GM19035 (cell line): ENCODE measurements around the gene CSNK2B.
"Not testable (repeated sequence)": the region's sequence is repeated elsewhere in the genome, so short reads cannot be mapped to it uniquely, and the experiment has no call there.

ENCODE experiments used
- ATAC-seq: cut with Tn5 transposase; IDR thresholded peaks from one replicate; pipeline ENCODE4 v1.9.1; 2021; ENCODE audit not compliant: unreplicated experiment

Gene CSNK2B

DNA sequence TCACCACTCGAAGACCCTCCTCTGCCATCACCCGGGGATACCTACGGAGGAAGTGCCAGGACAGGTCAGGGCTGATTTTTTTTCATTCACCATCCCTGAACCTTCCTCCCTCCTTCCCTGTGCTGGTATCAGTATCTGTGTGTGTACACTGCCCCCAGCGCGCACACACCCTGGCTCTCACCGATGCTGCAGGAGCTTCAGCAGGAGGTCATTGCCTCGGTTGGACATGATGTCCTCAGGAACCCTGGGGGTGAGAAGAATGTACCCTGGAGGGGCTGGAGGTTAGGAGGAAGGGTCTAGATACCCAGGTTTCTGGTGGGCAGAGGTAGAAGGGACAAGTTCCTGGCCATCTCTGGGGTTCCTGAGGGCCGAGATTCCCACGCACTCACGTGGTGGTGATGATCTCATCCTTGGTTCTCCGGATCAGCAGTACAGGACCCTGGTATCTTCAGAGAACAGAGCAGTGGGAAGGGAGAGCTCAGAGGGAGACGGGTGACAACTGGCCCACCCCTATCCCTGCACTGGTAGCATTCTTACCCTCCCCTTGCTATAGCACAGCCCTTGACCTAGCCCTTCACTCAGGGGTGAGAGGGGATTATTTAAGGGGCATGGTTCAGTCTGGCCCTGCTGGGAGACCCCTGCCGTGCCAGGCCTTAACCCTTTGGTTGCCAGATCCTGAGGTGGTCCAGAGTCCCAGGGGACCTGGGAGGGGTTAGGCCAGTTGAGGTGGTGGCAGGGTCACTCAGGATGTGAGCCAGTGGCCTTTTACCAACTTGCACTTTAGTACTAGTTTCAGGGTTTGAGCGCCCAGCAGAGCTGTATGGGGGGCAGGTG is 22.2 kb downstream of the CSNK2B start:
- ATAC-seq: no peak

- no peak for ATAC-seq
Measured at GRCh38 chr6:31689249-31690110, 23.6 kb downstream of the CSNK2B start.

DNA sequence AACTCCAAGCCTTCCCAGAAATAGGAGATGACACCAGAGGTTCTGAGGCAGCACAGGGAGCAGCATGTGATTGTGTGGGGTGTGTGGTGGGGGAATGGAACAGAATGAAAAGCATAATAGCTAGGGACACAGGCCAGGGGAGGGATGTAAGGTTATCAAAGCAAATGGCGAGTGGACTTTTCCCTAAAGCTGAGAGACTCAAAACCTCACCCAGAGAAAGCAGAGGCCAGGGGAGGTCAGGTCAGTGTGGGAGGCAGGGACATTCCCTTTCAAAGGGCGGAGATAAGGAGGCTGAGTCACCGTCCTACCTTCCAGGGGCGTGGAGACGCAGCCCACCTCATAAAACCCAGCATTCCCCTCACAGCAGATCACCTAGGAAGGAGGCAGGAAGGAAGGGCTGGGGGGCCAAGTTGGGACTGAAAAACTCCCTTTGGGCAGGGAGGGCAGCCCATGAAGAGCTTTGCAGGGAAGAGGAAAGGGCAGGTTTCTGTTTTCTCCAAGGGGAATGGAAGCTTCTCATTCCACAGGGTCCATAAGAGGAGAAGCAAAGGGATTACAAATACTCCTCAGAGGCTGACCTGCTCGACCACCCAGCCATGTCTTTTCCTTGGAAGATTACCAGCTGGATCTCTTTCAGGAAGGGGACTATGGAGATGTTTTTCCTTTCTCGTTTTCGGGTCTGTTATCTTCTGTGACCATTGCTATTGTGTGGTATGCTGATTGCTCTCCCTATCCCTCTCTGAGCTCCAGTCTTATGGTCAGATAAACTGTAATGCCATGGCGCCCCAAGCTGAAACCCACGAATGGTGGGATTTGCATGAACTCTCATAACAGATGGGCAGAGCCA is 24.6 kb downstream of the CSNK2B start:
- no peak for ATAC-seq

DNA sequence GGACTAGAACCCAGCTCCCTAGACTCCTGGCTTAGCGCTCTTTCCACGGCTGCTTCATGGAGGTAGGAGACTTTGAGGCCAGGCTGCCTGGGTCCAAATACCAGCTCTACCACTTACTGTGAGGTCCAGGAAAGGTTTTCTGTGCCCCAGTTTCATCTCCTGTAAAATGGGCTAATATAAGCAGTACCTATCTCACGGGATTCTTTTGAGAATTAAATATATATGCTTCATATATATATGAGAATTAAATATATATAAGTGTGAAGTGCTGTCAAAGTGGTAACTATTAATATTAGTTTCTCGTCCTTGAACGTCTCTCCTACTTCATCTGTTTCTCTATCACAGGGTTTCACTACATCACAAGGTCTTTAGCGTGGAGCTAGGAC is 25.2 kb downstream of the CSNK2B start:
- ATAC-seq: no peak

DNA sequence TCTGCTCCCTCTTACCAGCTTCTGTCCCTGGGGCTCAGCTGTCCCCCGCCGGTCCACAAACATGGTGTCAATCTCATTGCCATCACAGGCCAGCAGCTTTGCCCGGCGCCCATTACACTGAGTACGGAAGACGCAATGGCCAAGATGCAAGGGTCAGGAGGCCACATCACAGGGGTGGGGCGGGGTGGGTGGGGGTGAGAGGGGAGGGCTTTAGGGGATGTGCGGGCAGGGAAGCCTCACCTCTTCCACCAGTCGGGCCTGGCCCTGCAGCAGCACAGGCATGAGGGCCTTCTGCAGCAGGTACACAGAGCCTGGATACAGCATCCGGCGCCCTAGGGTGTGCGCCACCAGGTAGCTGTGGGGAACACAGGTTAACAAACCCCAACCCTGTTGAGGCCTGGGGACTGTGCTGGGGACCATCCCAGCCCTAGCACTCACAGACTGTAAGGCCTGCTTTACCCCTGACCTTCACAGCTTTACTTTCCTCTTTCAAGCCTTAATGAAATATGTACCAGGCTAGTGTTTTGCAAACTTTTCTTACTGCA is 25.8 kb downstream of the CSNK2B start:
- no peak for ATAC-seq

- no peak for ATAC-seq
Measured at GRCh38 chr6:31692353-31692752, 26.5 kb downstream of the CSNK2B start.

- no peak for ATAC-seq
Measured at GRCh38 chr6:31692886-31693285, 27.0 kb downstream of the CSNK2B start.

DNA sequence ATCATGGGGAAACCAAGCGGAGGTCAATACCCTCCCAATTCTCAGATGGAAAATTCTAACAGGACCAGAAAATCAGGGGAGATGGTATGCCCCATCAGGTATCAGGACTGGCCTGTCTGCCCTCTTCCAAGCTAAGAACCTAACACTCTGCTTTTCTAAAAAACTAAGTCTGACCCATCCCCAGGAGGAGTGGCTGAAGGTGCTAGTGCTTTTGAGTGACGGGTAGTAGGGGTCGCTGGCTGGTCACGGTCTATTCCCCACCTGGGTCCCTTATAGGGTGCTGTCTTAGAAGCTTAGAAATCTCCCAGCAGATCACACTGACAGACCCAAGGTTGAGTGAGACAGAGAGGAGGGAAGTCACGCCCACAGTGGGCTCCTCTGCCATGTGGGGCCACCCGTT is 27.7 kb downstream of the CSNK2B start:
- no peak for ATAC-seq

DNA sequence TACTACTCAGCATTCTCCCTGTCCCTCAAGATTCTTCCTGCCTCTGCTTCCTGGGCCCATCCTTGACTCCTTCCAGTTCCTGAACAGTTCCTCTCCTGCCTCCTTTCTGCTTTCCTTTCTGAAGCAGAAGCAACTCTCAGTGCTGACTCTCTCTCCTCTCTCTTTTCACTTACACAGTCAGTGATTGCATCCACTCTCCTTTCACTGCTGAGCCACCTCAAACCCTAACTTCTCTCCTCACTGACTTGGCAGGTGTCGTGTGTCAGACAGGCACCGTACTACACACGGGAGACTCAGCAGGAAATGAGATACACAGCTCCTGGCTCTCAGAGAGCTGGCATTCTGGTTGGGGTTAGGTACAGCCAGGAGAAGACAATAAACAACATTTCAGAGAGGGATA is 31.7 kb downstream of the CSNK2B start:
- ATAC-seq: no peak

- no peak for ATAC-seq
Measured at GRCh38 chr6:31700740-31701401, 35.0 kb downstream of the CSNK2B start.

DNA sequence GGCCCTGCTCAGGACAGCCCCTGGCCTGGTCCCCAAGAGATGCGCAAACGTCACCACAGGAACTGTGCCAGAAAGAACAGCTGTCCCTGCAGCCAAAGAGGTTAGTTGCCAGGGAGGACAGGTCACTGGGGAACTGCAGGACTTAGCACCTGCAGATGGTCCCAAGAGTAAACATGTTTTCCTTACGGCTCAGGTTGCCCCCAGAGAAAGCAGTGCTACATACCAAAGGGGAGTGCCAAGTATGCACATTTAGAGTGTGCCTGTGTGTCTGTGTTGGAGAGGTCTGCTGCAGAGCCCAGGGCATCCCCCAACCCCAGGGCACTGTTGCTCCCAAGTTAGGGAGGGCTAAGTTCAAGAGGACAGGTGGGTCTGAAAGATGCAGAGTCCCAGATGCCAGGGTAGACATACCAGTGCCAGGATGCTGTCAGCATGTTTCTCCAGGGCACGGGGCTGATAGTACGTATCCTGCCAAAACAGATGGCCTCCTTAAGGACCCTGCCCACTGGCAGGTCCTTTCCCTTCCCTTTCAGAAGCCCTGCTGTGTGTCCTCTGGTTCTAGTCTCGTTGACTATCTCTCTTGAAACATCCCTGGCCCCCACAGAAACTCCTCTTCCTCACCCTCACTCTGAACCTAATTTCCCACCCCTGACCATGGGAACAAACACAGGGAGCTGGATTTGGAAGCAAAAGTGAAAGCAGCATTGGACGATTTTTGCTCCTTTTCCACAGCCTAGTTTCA is 36.0 kb downstream of the CSNK2B start:
- ATAC-seq: no peak

- no peak for ATAC-seq
Measured at GRCh38 chr6:31702405-31702818, 36.5 kb downstream of the CSNK2B start.

DNA sequence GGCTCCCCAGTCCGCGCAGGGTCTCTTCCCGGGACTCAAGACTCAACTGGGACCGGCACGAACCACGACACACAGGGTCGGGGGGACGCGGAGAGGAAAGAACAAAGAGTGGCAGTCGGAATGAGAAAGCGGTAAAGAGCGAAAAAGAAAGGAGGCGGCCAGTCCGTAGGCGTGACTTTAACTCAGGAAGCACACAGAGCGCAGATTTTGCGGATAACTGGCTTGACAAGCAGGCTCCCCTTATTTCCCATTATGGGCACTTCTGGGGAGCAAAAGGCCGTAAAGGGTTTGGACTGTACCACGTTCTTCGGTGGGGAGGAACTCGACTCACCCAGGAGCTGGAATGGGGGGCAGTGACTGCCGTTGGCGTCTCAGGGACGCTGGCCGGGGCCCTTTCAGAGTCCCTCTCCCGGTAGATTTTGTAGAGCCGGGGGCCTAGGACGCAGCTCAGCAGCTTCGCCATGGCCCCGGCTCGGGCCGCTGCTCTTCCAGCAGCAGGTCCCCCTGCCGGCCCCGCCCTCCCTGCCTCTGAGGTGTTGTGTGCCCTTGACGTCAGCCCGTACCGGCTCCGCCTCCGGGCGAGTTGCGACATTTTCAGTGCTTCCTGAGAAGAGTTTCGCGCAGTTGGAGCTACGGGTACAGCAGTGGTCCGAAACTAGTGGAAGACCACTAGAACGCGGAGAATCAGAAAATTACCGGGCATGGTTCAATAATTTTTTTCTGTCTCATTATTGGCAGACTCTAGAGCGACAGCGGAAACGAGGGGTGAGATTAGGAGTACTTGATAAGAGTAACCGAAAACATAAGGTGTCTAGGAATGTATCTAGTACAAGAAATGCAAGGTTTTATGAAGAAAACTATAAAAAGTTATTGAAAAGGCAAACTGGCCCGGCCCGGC is 37.2 kb downstream of the CSNK2B start, which contains the start of gene ABHD16A:
TSS of gene ABHD16A (minus strand) at position 506 of the 898 bp plus-strand sequence. CDS start at position 463, 43 bp downstream.
- ATAC-seq: peak; percentile 88

DNA sequence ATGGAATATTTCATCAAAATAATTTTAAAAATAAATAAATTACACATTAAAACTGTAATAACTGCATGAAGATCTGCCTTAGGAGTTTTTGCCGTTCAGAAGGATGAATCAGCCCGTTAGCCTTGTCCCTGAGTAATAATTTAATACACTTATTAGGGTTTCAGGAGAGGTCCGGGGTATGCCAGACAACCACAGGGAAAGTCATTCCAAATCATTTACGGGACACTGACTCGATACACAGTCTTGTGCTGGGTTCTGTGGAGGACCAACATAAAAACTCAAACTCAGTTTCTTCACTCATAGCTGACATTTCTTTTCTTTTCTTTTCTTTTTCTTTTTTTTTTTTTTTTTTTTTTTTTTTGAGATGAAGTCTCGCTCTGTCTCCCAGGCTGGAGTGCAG is 40.1 kb downstream of the CSNK2B start:
- ATAC-seq: no peak

DNA sequence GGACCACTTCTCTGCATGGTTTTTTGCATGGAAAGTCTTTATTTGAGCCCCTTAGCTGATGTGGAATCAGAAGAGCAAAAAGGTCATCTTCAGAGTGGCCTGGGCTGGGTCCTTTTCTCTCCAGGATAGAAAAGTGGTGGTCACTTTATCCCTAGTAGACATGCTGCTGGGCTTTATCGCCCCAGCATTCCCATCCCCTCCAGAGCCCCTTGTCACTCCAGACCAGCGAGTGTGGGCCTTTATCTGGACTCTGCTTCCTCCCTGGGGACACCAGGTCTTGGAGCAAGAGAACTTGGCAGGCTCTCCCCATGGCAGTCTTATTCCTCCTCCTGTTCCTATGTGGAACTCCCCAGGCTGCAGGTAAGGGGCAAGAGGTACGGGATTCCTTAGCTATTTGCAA is 40.7 kb downstream of the CSNK2B start, which contains the start of gene LY6G6F:
TSS of gene LY6G6F (plus strand) at position 268 of the 400 bp plus-strand sequence. CDS start at position 309, 41 bp downstream.
- ATAC-seq: no peak

GRCh38 chr6:31707701-31708100 is 41.8 kb downstream of the CSNK2B start:
- ATAC-seq: no peak

DNA sequence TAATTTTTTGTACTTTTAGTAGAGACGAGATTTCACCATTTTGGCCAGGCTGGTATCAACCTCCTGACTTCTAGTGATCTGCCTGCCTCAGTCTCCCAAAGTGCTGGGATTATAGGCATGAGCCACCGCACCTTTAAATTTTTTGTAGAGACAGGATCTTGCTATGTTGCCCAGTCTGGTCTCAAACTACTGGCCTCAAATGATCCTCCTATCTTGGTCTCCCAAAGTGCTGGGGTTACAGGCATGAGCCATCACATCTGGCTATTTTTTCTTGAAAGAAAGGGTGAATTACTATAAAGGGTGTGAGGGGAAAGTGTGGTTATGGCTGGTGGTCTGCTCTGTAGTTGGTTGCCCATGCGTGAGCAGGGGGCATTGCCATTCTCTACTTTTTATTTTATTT is 42.3 kb downstream of the CSNK2B start:
- no peak for ATAC-seq

GRCh38 chr6:31709157-31709556 is 43.3 kb downstream of the CSNK2B start:
- not testable (repeated sequence) for ATAC-seq
